ENCODE results near the gene SRSF3. TPM values are rescaled to one million over a fixed set of nuclear protein-coding genes. Genes with fewer than 3 reads are reported as not detected.
A peak's percentile ranks its signal among the peaks of the same experiment; 100 is the strongest.

The SRSF3 gene
- polyA plus RNA-seq, 2 of the 4 experiments (the other 2 are of a cell fraction) = 629 to 652 TPM

GRCh38 chr6:36629784-36630183 is 35.6 kb downstream of the SRSF3 start:
- 96% methylated on average over 10 of the region's 11 CpGs for WGBS (ENCODE audit: missing lambda C conversion rate)
- Histone ChIP-seq H3K4me3 (no peak overlapping the region), H3K9me3 (no peaks in the 10 kb centered on the region), H3K27ac (no peak overlapping the region), H3K4me1 (peaks cover 18% of the 10 kb centered on the region), H3K4me2 (no peak overlapping the region)
- CTCF ChIA-PET = interaction anchor here (1.1 to 1.4 kb wide), 3 partner anchors 13 to 129 kb away, joined by 3 to 4 read pairs (median 3); partner anchors contain the start of gene CDKN1A
- FAIRE-seq (no peak), ATAC-seq (no peak), DNase-seq (ENCODE audit: low read depth in 1 of 2, low spot score in 1 of 2) (no peak)
- POLR2A ChIA-PET = no interaction called here
- no peak for TF ChIP-seq ZFP36 (IDR thresholded peaks at IDR 0.05; ENCODE audit: borderline replicate concordance, partially characterized antibody)
- no peak for TF ChIP-seq TP53 (CRISPR knock-in tag; IDR thresholded peaks at IDR 0.05)

DNA sequence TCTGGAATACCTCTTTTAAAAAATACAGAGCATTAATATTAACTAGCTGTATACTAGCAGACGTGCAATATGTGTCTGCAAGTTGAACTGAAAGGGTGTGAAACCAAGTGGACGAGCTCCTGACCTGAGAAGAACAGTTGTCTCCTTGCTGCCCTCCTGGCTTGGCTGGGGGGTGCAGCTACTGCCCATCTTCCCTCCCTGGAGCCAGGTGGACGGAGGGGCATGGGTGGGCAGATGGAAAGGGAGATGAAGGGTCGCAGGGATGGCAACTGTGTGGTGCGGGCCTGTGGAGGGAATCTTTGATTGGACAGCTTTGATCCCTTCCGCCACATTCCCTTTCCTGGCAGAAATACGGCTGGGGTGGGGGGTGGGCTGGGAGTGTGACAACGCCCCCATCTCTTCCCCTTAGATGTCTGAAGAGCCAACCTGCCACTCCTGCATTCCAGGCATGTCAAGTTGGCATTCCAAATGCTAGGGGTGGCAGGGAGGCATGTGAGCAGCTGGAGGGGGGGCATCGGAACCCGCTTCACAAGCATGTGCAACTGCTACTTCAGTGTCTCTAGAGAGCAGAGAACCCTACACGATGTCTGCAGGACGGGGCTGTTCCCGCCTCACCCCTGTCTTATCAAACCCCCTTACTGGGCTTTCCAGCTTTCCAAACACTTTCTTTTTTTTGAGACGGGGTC is 37.3 kb downstream of the SRSF3 start:
- no peak for FAIRE-seq
- Histone ChIP-seq H3K4me1 (peaks cover 12% of the 10 kb centered on the region; the same call in 2 of the 3 replicates), H3K4me3 (no peak overlapping the region), H3K9me3 (no peaks in the 10 kb centered on the region), H3K4me2 (no peak overlapping the region), H3K27ac (peak overlapping the region in 1 of 2 experiments; percentile 32; a peak in 1 of 6 replicates)
- no peak for DNase-seq (ENCODE audit: low read depth in 1 of 2, low spot score in 1 of 2)
- WGBS (ENCODE audit: missing lambda C conversion rate) = 72% methylated on average over 14 of the region's 14 CpGs
- CTCF ChIA-PET = interaction anchor here (0.6 to 2.5 kb wide), 5 partner anchors 11 to 254 kb away, joined by 3 to 10 read pairs (median 3); partner anchors contain the start of gene C6orf89
- TF ChIP-seq TP53 (CRISPR knock-in tag; IDR thresholded peaks at IDR 0.05) (no peak), CTCF (IDR thresholded peaks at IDR 0.05) (no peak)
- ATAC-seq = 0 out of 6 replicates have a peak, but pooled peaks of 1 of the 2 experiments have one; percentile 31
- POLR2A ChIA-PET = interaction anchor here (0.8 kb wide), 1 partner anchor 47 kb away, joined by 3 read pairs; the partner anchor contains the start of gene CDKN1A

DNA sequence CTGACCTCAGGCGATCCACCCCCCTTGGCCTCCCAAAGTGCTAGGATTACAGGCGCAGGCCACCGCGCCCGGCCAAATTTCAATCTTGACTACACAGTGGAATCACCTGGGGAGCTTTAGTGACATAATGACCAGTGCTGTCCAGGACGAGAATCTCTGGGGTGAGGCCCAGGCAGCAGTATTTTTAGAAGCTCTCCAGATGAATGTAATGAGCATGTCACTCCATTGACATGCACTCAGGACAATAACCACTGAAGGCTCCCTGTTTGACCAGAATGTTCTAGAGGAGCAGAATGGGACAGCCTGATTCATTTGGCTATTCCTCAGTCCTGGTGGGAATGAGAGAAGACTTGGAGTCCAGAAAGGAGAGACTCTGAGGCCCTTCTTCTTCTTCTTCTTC is 39.2 kb downstream of the SRSF3 start:
- CTCF ChIA-PET = interaction anchor here (1.1 to 2.5 kb wide), 3 partner anchors 9 to 26 kb away, joined by 3 to 10 read pairs (median 5); no protein-coding TSS in a partner anchor
- H3K4me2 ChIP-seq = no peak overlapping the region
- POLR2A ChIA-PET = no interaction called here
- H3K4me3 ChIP-seq = no peak overlapping the region
- ATAC-seq = no peak
- 91% methylated on average over 6 of the region's 6 CpGs for WGBS (ENCODE audit: missing lambda C conversion rate)
- H3K4me1 ChIP-seq = peaks cover 12% of the 10 kb centered on the region; the same call in 2 of the 3 replicates
- H3K27ac ChIP-seq = peak overlapping the region in 1 of 2 experiments; percentile 71; a peak in 3 of 6 replicates
- DNase-seq (ENCODE audit: low read depth in 1 of 2, low spot score in 1 of 2) = no peak
- FAIRE-seq = no peak
- no peaks in the 10 kb centered on the region for H3K9me3 ChIP-seq
- TF ChIP-seq, protein P1, sequence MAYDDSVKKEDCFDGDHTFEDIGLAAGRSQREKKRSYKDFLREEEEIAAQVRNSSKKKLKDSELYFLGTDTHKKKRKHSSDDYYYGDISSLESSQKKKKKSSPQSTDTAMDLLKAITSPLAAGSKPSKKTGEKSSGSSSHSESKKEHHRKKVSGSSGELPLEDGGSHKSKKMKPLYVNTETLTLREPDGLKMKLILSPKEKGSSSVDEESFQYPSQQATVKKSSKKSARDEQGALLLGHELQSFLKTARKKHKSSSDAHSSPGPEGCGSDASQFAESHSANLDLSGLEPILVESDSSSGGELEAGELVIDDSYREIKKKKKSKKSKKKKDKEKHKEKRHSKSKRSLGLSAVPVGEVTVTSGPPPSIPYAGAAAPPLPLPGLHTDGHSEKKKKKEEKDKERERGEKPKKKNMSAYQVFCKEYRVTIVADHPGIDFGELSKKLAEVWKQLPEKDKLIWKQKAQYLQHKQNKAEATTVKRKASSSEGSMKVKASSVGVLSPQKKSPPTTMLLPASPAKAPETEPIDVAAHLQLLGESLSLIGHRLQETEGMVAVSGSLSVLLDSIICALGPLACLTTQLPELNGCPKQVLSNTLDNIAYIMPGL (CRISPR knock-in tag; IDR thresholded peaks at IDR 0.05; ENCODE audit: borderline replicate concordance) = no peak
- TF ChIP-seq RFX5 (IDR thresholded peaks at IDR 0.05) = no peak
- TF ChIP-seq HOXB5 (CRISPR knock-in tag; IDR thresholded peaks at IDR 0.05) = no peak
- TF ChIP-seq ATOH8 (CRISPR knock-in tag; IDR thresholded peaks at IDR 0.05; ENCODE audit: low read depth) = no peak
- no peak for TF ChIP-seq EHF (CRISPR knock-in tag; IDR thresholded peaks at IDR 0.05)
- no peak for TF ChIP-seq CHD2 (IDR thresholded peaks at IDR 0.05; ENCODE audit: low read length, partially characterized antibody)
- no peak for TF ChIP-seq POLR2A (IDR thresholded peaks at IDR 0.05; ENCODE audit: low read length)
- no peak for TF ChIP-seq JUN (IDR thresholded peaks at IDR 0.05)
- TF ChIP-seq HOXB13 (CRISPR knock-in tag; IDR thresholded peaks at IDR 0.05; ENCODE audit: low read depth) = no peak
- no peak for TF ChIP-seq REST (IDR thresholded peaks at IDR 0.05)
- no peak for TF ChIP-seq PHF8 (IDR thresholded peaks at IDR 0.05; ENCODE audit: borderline replicate concordance, low read depth)
- TF ChIP-seq CBX8 (IDR thresholded peaks at IDR 0.05) = no peak
- TF ChIP-seq ELK1 (IDR thresholded peaks at IDR 0.05; ENCODE audit: low read depth, low read length) = no peak
- TF ChIP-seq KDM1A (IDR thresholded peaks at IDR 0.05; ENCODE audit: low read depth) = no peak
- TF ChIP-seq, protein P2, sequence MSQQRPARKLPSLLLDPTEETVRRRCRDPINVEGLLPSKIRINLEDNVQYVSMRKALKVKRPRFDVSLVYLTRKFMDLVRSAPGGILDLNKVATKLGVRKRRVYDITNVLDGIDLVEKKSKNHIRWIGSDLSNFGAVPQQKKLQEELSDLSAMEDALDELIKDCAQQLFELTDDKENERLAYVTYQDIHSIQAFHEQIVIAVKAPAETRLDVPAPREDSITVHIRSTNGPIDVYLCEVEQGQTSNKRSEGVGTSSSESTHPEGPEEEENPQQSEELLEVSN (IDR thresholded peaks at IDR 0.05; ENCODE audit: borderline replicate concordance, low read depth) = no peak
- TF ChIP-seq CTCF (IDR thresholded peaks at IDR 0.05) = no peak

Measured in A549 (cell line).